SH-SY5Y (cell line): Measurements from ENCODE around the gene OLFM3.
A peak's percentile ranks its signal among the peaks of the same experiment; 100 is the strongest.

Experiments
- GATA2 ChIP-seq: IDR thresholded peaks from 2 replicates; pipeline ENCODE4 v1.6.1; 2011; ENCODE audit warnings: mild to moderate bottlenecking, low read depth, low read length
- GATA3 ChIP-seq: IDR thresholded peaks from 2 replicates; pipeline ENCODE4 v1.6.1; 2011; ENCODE audit warnings: low read depth, mild to moderate bottlenecking, low read length, moderate library complexity

The OLFM3 gene

GRCh38 chr1:101918277-101918676 lies 78.4 kb downstream of the OLFM3 start:
- no peak for TF ChIP-seq GATA2
- TF ChIP-seq GATA3 = no peak

- no peak for TF ChIP-seq GATA3
Observed at GRCh38 chr1:101915597-101915996, 81.1 kb downstream of the OLFM3 start.

- TF ChIP-seq GATA2 (no peak), GATA3 (no peak)
Observed at GRCh38 chr1:101914473-101915242, 82.1 kb downstream of the OLFM3 start.

GRCh38 chr1:101911894-101912293 lies 84.8 kb downstream of the OLFM3 start:
- TF ChIP-seq GATA3 = no peak
- no peak for TF ChIP-seq GATA2

GRCh38 chr1:101908980-101909379 lies 87.7 kb downstream of the OLFM3 start:
- TF ChIP-seq GATA3 = no peak
- no peak for TF ChIP-seq GATA2

GRCh38 chr1:101907264-101907663 lies 89.5 kb downstream of the OLFM3 start:
- peak; percentile 93 for TF ChIP-seq GATA2
- peak; percentile 89 for TF ChIP-seq GATA3

GRCh38 chr1:101905283-101905835 lies 91.4 kb downstream of the OLFM3 start:
- TF ChIP-seq GATA3 (no peak), GATA2 (no peak)

- TF ChIP-seq GATA2 (no peak), GATA3 (no peak)
Observed at GRCh38 chr1:101902199-101902598, 94.5 kb downstream of the OLFM3 start.

- TF ChIP-seq GATA2 = no peak
- TF ChIP-seq GATA3 = no peak
Observed at GRCh38 chr1:101898137-101898536, 98.6 kb downstream of the OLFM3 start.

GRCh38 chr1:101884621-101885020 lies 112.1 kb downstream of the OLFM3 start:
- TF ChIP-seq GATA2 (no peak), GATA3 (no peak)

- TF ChIP-seq GATA3 (no peak), GATA2 (no peak)
Observed at GRCh38 chr1:101875891-101876290, 120.8 kb downstream of the OLFM3 start.

GRCh38 chr1:101873672-101874071 lies 123.1 kb downstream of the OLFM3 start:
- no peak for TF ChIP-seq GATA2
- TF ChIP-seq GATA3 = no peak

- TF ChIP-seq GATA3 = no peak
- no peak for TF ChIP-seq GATA2
Observed at GRCh38 chr1:101859941-101860340, 136.8 kb downstream of the OLFM3 start.

- TF ChIP-seq GATA2 (no peak), GATA3 (no peak)
Observed at GRCh38 chr1:101854271-101854670, 142.5 kb downstream of the OLFM3 start.

- TF ChIP-seq GATA2 (no peak), GATA3 (no peak)
Observed at GRCh38 chr1:101852936-101853335, 143.8 kb downstream of the OLFM3 start.

- TF ChIP-seq GATA3 = no peak
- no peak for TF ChIP-seq GATA2
Observed at GRCh38 chr1:101849356-101849755, 147.4 kb downstream of the OLFM3 start.
